Measurements from ENCODE around the gene ITGA11. TPM values are rescaled to one million over a fixed set of nuclear protein-coding genes. Genes with fewer than 3 reads are reported as not detected.

ITGA11 gene
- polyA plus RNA-seq, 3 donors = 3.1 to 4.4 (median 3.4) TPM

- no peak for DNase-seq (ENCODE audit: extremely low read depth in 1 of 11, low read depth in 9 of 11, low spot score in 4 of 11)
Observed at GRCh38 chr15:68449389-68449788, 17.4 kb upstream of the ITGA11 start.

GRCh38 chr15:68447976-68448755, 16.2 kb upstream of the ITGA11 start:
- no peak for DNase-seq (ENCODE audit: extremely low read depth in 1 of 11, low read depth in 9 of 11, low spot score in 4 of 11)

- no peak for DNase-seq (ENCODE audit: extremely low read depth in 1 of 11, low read depth in 9 of 11, low spot score in 4 of 11)
Observed at GRCh38 chr15:68447209-68447608, 15.2 kb upstream of the ITGA11 start.

- DNase-seq (ENCODE audit: extremely low read depth in 1 of 11, low read depth in 9 of 11, low spot score in 4 of 11) = no peak
Observed at GRCh38 chr15:68445351-68445750, 13.4 kb upstream of the ITGA11 start.

- no peak for DNase-seq (ENCODE audit: extremely low read depth in 1 of 11, low read depth in 9 of 11, low spot score in 4 of 11)
Observed at GRCh38 chr15:68444336-68444735, 12.4 kb upstream of the ITGA11 start.

- DNase-seq (ENCODE audit: extremely low read depth in 1 of 11, low read depth in 9 of 11, low spot score in 4 of 11) = no peak
Observed at GRCh38 chr15:68442903-68443302, 10.9 kb upstream of the ITGA11 start.

GRCh38 chr15:68442041-68442440, 10.1 kb upstream of the ITGA11 start:
- no peak for DNase-seq (ENCODE audit: extremely low read depth in 1 of 11, low read depth in 9 of 11, low spot score in 4 of 11)

GRCh38 chr15:68441045-68441743, 9.2 kb upstream of the ITGA11 start:
- no peak for DNase-seq (ENCODE audit: extremely low read depth in 1 of 11, low read depth in 9 of 11, low spot score in 4 of 11)

GRCh38 chr15:68440136-68440535, 8.2 kb upstream of the ITGA11 start:
- no peak for DNase-seq (ENCODE audit: extremely low read depth in 1 of 11, low read depth in 9 of 11, low spot score in 4 of 11)

- DNase-seq (ENCODE audit: extremely low read depth in 1 of 11, low read depth in 9 of 11, low spot score in 4 of 11) = no peak
Observed at GRCh38 chr15:68439506-68439905, 7.5 kb upstream of the ITGA11 start.

- no peak for DNase-seq (ENCODE audit: extremely low read depth in 1 of 11, low read depth in 9 of 11, low spot score in 4 of 11)
Observed at GRCh38 chr15:68436680-68437079, 4.7 kb upstream of the ITGA11 start.

- no peak for DNase-seq (ENCODE audit: extremely low read depth in 1 of 11, low read depth in 9 of 11, low spot score in 4 of 11)
Observed at GRCh38 chr15:68435966-68436365, 4.0 kb upstream of the ITGA11 start.

GRCh38 chr15:68434021-68434420, 2.1 kb upstream of the ITGA11 start:
- DNase-seq (ENCODE audit: extremely low read depth in 1 of 11, low read depth in 9 of 11, low spot score in 4 of 11) = no peak

GRCh38 chr15:68433551-68433950, 1.6 kb upstream of the ITGA11 start:
- no peak for DNase-seq (ENCODE audit: extremely low read depth in 1 of 11, low read depth in 9 of 11, low spot score in 4 of 11)

- no peak for DNase-seq (ENCODE audit: extremely low read depth in 1 of 11, low read depth in 9 of 11, low spot score in 4 of 11)
Observed at GRCh38 chr15:68432441-68433064, 590 bp upstream of the ITGA11 start.

GRCh38 chr15:68431037-68431791, 749 bp downstream of the ITGA11 start:
- DNase-seq (ENCODE audit: extremely low read depth in 1 of 11, low read depth in 9 of 11, low spot score in 4 of 11) = no peak

- no peak for DNase-seq (ENCODE audit: extremely low read depth in 1 of 11, low read depth in 9 of 11, low spot score in 4 of 11)
Observed at GRCh38 chr15:68430471-68431036, 1.4 kb downstream of the ITGA11 start.

- DNase-seq (ENCODE audit: extremely low read depth in 1 of 11, low read depth in 9 of 11, low spot score in 4 of 11) = no peak
Observed at GRCh38 chr15:68429691-68430470, 2.1 kb downstream of the ITGA11 start.
